HG02798 (cell line): ENCODE data around the gene CHTOP.

ENCODE experiments used
- ATAC-seq: cut with Tn5 transposase; IDR thresholded peaks from one replicate; pipeline ENCODE4 v1.9.1; 2021; ENCODE audit warnings: mild to moderate bottlenecking; ENCODE audit not compliant: unreplicated experiment, poor library complexity

CHTOP gene

GRCh38 chr1:153612111-153612754 is 21.6 kb upstream of the CHTOP start:
- no peak for ATAC-seq

GRCh38 chr1:153612755-153613331 is 21.0 kb upstream of the CHTOP start, which contains the start of gene S100A16:
TSS of gene S100A16 (minus strand) at chr1:153613137. CDS start at chr1:153608151, 4,986 bp downstream.
- ATAC-seq: no peak

DNA sequence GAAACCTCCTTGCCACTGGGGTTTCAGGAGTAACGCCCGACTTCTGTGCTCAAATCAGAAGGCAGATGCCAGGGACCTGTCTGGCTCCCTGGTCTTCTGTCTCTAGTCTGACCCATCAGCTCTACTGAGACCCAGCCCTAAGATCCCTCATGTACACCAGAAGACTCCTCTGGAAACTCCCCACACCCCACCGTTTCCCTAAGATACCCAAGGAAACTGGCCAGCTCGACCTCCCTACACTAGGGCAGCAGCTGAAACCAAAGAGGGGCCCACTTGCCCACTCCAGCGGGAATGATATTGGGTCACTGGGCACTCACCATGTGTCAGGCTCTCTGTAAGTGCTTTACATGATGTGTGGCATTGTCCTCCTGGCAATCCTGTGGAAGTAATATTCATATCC is 20.5 kb upstream of the CHTOP start:
- no peak for ATAC-seq

DNA sequence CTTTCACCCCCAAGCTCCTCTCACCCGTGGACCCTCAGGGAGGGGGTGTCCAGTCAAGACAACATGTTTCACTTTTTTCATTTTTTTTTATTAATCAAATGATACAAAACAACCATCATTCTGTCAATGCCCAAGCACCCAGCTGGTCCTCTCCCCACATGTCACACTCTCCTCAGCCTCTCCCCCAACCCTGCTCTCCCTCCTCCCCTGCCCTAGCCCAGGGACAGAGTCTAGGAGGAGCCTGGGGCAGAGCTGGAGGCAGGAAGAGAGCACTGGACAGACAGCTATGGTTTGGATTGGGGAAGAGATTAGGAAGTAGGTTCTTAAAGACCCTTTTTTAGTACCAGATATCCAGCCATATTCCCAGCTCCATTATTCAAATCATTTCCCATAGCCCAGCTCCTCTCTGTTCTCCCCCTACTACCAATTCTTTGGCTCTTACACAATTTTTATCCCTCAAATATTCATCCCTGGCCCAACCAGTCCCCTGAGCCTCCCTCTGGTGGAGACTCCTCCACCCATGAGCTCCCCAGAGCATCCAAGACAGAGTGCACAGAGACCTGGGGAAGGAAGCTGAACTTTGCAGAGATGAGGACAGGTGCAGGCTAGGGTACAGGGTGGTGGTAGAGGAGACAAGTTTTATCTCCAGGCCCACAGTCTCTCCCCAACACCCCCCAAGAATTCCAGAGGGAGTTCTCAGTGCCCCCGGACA is 19.5 kb upstream of the CHTOP start:
- ATAC-seq: no peak

DNA sequence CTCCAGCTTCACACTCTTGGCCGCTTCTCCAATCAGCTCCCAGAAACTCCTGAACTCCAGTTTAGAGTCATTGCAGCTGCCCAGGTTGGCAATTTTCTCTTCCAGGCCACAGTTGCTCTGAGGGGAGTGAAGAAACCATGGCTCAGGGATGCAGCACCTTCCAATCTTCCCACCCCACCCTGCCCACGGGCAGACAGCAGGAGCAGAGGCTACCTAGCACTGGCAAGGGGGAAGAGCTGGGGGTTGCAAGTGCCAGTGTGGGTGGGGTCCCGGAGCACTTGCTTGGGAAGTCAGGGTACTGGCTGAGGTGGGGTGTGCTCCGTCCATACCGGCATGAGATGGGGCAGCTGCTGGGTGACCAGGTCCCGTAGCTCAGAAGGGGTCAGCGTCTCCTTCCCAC is 19.0 kb upstream of the CHTOP start:
- ATAC-seq: no peak

DNA sequence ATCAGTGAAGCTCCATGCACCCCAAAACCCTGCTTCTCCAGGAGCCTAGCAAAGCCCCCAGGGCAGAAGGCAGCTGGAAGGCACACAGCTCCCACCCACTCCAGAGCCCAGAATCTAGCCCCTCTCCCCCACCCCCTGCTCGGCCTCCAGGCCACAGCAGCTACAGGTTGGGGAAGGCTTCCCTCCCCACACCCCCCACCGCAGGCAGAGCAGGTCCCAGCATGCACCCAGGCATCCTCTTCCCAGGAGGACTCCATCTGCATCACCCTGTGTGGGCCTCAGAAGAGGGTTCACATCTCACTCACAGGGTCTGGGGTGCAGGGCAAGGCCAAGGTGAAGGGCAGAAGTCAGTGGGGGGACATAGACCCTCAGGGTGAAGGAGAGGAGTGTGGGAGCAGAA is 18.5 kb upstream of the CHTOP start:
- ATAC-seq: no peak

DNA sequence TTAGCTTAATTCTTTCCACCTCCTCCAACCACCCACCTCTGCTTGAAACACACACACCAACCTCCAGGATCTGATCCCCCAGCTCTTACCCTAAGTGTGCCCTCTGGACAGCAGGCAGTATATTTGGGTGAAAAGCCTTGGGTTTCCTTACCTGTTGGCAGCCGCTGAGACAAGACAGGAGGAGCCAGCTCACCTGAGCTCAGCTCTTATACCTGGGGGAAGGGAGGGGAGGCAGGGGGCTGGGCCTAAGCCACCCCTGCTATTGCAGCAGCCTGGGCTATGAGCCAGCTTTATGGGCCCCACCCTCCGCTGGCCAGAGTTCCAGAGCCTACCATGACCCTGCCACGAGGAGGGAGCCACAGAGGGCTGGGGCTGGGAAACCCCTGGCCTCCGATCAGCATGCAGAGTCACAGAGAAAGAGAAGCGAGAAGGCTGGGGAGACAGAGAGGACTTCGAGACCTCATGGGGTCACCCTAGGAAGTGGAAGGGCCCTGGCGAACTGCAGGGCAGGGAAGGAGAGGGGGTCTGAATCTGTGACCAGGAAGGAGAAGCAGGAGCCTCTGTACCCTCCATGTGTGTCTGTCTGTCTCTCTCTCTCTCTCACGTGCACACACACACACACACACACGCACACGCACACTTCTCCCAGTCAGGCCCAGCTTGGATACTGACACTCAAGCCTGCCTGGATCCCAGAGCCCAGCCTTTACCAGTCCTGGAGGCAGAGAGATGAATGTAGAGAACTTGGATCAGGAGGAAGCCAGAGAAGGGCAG is 17.5 kb upstream of the CHTOP start, which contains the start of gene S100A14:
Gene S100A14 (minus strand): TSS at position 182 of the 773 bp plus-strand sequence. CDS start 467 bp downstream, outside the sequence.
- ATAC-seq: no peak

DNA sequence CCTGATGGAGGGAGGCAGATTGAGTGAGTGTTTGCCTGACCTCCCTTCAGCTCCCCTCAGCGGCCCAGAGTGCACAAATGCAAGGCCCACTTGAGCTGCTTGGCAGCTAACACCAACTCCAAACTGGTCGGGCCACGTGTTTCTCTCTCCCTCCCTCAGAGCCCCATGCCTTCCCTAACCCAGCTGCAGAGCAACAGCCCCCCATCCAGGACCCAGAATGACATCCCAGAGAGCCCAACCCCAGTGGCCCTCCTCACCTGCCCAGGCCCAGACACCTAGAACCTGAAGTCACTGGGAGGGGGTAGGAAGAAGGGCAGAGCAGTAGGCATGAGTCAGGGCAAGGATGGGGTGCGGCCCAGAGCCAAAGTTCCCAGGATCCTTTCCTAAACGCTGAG is 17.0 kb upstream of the CHTOP start:
- ATAC-seq: no peak

DNA sequence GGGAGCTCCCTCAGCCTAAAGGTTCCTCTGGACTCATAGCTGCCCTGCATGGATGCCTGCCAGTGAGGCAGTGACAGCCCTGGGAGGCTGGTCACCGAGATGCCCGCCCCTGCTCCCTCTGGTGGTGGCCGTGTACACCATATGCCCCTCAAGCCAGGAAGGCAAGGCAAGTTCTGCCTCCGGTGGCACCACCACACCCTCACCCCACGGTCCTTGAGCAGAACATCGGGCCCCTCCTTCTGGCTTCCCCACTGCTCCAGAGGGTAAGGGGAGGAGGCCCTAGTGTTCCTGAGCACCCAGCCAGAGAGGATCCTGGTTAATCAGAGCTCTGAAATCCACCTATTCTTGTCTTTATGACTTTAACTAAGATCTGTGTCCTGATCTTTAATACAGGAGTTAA is 16.2 kb upstream of the CHTOP start:
- peak; percentile 81 for ATAC-seq

DNA sequence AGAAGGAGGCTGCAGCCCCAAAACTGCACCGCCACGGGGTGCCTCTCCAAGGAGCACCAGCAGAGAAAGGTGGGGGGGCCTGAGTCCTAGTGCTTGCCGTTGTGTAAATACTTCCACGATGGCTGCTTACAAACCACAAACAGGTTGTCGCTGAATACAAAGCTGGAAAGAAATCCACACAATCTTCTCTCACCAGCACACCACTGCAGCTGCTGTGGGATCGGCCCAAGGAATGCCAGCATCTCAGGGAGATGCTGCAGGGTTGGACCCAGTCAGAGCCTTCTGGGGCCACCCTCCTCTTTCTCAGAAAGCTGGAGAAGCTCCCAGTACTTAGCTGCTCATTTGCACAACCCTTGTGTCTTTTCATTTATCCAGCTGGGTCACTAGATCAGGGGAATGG is 14.7 kb upstream of the CHTOP start:
- no peak for ATAC-seq

DNA sequence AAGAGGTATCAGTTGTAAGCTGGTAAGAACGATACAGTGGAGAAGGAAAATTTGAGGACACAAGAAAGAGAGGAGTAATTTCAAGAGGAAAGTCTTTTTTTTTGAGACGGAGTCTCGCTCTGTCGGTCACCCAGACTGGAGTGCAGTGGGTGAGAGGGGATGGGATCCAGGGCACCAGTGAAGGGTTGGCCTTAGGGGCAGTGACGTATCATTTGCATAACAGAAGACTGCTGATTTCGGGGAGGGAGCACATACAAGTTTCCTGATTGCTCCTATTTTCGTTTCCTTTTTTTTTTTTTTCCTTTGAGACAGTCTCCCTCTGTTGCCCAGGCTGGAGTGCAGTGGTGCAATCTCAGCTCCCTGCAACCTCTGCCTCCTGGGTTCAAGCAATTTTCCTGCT is 10.8 kb upstream of the CHTOP start:
- ATAC-seq: no peak

DNA sequence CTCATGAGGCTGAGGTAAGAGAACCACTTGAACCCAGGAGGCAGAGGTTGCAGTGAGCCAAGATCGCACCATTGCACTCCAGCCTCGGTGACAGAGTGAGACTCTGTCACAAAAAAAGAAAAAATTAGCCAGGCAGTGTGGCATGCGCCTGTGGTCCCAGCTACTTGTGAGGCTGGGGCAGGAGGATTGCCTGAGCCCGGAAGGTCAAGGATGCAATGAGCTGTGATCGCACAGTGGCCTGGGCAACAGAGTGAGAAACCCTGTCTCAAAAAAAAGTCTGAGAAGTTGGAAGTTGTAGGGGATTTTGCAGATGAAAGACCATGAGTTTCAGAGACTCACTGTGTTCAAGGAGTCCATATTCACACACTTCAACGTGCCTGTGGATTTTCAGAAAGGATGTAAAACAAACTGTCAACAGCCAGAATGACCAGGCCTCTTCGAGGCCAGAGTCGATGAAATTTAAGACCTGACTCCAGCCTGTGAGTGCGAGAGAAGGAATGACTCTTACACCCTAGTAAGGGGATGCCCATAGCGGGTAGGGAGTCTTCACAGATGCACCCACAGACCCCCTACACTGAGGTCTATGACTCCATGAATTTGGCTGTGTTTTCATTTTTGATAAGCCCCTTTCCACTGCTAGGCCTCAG is 8.8 kb upstream of the CHTOP start:
- no peak for ATAC-seq

DNA sequence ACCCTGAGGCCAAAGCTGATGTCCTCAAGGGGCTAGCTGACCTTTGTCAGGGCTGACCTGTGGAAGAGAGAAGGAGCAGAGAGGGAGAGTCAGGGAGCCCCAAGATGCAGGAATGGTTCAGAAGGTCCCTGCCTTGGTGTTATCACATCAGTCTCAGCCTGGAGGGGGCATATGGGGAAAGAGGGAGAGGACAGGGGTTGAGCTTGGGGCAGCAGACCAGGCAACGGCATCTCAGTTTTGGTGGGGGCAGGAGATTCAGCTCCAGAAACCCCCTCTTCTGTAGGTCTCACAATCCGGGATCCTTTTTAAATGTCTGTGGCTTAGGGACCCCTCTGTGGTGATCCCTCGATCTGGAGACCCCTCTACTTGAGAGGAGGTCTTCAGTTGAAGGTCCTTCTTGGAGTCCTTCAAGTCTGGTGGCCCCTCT is 7.4 kb upstream of the CHTOP start:
- no peak for ATAC-seq

DNA sequence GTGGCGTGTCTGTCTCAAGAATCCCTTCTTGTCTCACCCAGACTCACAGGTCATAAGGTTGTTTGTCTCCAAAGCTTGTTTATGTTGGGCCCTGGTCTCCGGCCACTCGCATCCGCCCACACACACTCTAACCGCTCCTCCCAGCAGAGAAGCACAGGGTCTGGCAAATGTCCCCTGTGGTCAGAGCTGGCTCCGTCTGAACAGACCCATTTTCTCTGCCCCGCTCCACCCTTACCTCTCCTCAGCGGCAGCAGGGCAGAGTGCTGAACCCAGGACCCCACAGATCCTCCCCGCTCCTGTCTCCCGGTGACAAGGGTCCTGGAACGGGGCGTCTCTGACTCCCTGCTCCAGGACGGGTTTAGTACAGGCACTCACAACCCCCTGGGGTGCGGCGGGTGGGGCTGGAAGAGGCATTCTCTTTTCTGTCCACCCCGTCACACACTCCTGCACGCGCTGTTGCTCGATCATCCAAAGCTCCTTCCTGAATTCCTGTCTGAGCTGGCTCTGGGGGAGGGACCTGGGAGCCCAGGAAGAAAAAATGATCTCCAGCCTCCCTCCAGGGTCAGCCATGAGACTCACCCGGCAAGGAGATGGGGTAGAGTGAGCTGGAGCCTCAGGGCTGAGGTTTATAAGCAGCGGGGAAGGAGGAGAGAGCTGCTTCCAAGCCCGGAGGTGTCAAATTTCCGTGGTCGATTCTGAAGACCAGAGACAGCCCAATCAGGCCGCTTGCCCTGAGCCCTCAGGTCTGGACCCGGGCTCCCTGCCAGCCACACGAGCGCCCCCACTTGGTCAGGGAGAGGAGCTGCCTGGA is 6.8 kb upstream of the CHTOP start, which contains the start of gene S100A13:
Gene S100A13 (minus strand): TSS at position 602 of the 811 bp plus-strand sequence. CDS start 1,033 bp downstream, outside the sequence.
- ATAC-seq: no peak

DNA sequence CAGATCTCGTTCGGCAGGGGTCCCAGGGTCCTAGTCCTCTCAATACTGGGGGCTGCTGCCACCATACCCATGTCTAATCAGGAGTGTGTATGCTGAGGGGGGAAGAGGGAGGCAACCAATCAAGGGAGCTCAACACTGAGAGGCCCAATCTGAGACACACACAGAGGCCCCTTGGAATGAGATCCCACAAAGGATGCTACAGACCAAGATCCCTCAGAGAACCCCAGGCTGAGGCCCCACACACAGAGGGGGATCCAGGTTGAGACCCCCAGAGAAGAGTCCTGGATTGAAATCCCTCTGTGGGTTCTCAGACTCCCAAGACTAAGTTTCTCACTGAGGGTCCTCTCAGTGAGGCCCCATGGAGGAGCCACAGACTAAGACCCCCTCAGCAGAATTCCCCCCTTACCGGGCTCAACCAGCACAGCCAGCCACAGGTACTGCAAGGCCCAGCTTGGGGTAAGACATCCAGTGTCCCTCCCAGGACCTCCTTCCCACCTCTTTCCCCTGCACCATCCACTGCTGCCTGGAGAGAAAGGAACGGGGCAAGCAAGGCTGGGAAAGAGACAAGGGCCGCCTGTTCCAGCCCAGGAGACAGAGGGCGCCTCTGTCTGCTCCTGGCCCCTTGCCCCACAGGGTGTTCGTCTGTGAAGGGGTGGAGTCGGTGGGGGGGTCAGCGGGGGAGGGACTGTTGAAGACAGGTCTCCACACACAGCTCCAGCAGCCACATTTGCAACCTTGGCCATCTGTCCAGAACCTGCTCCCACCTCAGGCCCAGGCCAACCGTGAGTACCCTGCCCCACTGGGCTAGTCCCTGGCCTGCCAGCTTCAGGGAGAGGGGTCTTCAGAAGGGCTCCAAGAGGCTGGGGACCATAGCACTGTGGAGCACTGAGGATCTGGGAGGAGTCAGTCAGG is 5.9 kb upstream of the CHTOP start, which contains the start of gene S100A1:
Gene S100A1 (plus strand): TSS at position 720 of the 912 bp plus-strand sequence. CDS start 2,088 bp downstream, outside the sequence.
- no peak for ATAC-seq

GRCh38 chr1:153628638-153629342 is 5.1 kb upstream of the CHTOP start:
- ATAC-seq: no peak

- no peak for ATAC-seq
Measured at GRCh38 chr1:153629343-153629665, 4.6 kb upstream of the CHTOP start.

GRCh38 chr1:153629971-153630370 is 3.9 kb upstream of the CHTOP start:
- ATAC-seq: no peak
